Measurements from ENCODE around the gene CFAP410.

CFAP410 gene

DNA sequence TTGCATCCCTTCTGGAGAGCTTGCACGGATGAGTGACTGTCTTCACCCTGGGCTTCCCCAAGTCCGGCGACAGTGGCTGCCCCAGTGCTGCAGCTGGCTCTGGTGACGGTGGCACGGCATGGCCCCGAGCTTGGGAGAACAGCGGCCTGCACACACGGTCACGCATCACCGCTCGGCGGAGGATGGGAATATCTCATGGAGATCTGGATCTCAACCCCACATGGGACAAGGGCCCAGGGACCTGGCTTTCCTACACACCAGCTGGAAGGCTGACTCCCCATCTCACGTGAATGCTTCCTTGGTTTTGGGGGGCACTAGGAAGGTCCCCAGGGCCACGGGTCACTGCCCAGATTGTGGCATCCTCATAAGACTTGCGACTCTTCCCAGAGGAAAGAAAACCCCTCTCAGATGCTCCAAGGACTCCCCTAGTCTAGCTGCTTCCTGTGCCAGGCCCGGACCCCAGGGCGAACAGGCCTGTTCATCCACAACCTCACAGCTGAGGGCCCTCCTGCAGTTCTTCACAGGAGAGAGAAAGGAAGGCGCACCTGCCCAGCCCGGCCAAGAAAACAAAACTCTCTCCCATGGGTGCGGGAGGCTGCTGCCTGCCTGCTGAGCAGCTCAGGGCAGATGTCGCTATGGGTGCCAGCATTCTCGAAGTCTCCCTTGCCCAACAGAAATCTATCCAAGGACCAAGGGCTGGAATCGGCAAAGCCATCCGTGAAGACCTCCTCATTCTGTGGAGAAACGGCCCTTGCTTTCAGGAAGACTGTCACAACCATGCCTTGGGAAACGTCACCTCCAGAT, 9.9 kb downstream of the CFAP410 start:
- DNase-seq: no peak

DNA sequence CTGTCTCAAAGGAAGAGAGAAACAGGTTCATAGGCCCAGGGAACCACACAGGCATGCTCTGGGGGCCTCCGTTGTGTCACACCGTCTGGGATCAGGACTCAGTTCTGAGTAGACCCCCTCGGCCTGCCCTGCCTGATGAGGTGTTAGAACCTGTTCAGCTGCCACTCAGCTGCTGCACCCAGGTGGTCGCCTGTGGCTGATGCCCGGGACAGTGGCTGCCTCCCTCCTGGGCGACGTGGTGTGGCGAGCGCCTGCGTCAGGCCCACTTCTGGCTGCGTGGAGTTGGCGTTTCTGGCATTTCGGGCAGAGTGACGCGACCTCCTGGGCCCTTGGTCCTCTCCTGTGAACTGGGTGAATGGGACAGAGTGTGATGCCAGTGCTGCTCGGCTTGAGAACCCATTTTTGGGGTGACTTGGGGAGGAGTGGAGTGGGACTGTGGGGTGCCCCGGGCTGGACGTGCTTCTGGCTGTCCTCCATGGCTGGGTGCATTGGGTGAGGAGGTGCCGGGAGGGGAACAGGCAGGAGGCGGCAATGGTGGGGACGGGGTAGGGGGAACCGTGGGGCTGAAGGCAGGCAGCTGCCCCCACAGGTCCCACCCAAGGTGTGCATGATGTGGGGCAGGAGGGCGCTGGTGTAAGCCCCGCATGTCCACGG, 10.8 kb downstream of the CFAP410 start:
- DNase-seq: no peak

DNA sequence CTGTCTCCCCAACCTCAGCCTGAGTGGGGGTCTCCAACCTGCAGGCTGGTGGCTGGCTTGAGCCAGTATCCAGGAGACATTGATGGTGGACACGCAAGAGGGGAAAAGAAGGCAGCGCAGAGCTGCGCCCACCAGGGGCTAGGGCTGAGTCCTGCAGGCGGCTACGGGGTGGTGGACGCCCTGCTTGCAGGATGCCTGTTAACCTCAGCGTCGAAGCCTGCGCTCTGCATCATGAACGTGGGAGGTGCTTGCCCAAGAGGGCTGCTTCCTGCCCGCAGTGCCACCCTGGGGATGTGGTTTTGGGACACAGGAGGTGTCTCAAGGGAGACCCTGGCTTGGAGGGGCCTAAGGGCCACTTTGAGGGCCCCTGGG, 11.6 kb downstream of the CFAP410 start:
- DNase-seq: no peak

DNA sequence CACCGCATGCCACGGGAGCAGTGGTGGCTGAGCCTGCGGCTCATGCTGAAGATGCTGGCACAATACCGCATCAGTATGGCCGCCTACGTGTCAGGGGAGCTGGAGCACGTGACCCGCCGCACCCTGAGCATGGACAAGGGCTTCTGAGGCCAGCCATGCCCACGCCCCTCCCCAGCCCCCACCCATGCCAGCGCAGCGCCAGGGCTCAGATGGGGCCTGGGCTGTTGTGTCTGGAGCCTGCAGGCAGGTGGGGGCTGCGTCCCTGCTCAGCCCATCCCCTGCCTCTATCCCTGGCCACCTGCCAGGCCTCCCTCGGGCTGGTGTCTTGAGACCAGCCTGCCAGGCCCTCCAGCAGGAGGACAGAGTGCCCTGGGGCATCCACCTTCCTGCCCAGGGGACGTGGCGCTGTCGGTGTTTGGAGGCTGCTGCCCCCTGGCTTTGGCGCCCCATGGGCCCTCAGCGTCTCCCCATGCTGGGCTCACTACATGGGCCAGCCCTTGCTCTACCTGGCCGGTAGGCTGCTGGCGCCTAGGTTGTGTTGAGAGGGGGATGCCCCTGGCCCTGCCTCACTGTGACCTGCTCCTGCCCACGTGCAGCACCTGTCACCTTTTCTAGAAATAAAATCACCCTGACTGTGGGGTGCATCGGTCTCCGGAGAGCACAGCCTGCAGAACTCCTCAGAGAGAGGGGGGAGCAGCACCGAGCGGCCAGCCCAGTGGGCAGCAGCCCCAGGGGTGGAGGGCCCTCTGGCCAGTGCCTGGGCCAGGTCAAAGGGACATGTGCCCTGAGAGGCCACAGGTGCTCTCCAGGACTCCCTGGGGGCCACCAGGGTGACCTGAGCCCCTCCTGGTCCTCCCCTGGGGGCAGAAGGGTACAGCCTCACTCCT, 12.2 kb downstream of the CFAP410 start:
- no peak for DNase-seq

DNA sequence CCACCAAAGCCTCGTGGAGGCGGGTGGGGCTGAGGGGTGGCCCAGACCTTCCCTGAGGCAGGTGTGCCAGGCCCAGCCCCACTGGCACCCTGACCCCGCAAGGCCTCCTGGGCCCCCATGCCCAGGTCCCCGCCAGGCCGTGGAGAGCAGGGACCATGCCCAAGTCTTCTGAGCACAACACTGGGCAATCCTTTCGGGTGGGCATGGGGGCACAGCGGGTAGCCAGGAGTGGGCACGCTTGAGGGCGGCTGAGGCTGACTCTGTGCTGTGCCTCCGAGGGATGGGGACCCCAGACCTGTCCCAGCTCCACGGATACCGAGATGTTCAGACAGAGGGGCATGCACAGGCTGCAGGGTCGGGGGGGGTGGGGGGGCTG, 12.9 kb downstream of the CFAP410 start:
- DNase-seq: no peak

DNA sequence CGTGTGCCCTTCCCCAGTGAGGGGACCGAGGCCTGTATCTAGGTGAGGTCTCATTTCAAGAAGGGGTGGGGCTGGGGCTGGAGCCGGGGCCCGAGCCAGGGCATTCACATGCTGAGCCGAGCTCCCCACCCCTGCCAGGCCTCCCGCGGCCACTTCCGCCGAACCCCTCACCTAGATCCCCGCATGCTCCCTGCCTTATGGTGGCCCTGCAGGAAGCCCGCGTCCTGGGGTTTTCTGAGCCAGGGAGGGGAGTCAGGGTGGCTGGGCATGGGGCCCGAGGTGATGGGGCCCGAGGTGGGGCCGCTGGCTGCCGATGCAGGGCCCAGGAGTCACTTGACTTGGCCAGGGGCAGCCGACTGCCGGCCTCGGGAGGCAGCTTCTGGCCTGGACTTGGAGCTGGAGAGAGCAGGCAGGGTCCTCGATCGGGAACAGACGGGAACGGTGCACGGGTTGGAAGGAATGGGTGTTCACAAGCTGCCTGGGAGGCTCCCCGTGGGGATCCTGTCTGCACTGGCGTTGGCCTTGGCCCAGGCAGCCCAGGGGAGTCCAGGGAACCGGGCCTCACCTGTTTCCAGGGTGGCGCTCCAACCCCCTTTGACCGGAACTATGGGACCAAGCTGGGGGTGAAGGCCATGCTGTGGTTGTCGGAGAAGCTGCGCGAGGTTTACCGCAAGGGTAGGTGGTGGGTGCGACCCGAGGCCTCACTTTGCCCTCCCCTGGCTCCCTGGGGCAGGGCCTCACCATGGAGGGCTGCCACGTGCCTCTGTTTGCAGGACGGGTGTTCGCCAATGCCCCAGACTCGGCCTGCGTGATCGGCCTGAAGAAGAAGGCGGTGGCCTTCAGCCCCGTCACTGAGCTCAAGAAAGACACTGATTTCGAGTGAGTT, 13.6 kb downstream of the CFAP410 start:
- no peak for DNase-seq

DNA sequence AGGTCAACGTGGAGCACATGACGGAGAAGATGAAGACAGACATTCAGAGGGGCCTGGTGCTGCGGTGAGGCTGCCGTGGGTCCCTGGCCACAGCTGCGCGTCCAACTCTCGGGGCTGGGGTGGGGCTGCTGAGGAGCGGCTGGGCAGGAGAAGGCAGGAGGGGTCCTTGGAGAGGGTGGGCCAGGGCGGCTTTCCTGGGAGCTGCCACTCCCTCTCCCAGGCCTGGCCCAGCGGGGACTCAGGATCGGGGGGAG, 14.4 kb downstream of the CFAP410 start:
- DNase-seq: no peak

DNA sequence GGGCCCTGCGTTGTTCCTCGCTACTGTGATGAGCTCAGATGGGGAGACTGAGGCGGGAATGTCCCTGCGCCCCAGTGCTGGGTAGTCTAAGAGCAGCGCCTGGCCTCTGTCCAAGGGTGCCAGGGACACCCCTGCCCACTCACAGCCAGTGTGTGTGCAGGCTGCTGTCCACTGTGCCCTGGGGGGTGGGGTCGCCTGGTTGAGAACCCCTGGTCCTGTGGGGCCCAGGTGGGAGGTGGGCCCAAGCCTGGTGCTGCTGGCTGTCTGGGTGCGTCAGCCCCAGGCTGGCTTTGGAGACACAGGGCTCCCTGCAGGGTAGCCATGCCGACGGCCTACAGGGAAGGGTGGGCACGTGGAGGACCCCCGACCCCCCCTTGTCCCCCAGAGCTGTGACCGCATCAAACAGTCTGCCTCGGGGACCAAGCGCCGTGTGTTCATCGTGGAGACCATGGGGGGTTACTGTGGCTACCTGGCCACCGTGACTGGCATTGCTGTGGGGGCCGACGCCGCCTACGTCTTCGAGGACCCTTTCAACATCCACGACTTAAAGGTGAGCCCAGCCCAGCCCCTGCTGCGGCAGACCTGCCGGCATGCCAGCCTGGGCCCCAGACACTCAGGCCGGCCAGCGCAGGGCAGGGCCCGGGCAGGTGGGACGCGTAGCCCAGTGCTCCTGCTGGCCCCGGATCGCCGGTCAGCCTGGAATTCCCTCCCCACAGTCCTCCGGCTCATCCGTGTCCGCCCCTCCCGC, 14.9 kb downstream of the CFAP410 start:
- no peak for DNase-seq

DNA sequence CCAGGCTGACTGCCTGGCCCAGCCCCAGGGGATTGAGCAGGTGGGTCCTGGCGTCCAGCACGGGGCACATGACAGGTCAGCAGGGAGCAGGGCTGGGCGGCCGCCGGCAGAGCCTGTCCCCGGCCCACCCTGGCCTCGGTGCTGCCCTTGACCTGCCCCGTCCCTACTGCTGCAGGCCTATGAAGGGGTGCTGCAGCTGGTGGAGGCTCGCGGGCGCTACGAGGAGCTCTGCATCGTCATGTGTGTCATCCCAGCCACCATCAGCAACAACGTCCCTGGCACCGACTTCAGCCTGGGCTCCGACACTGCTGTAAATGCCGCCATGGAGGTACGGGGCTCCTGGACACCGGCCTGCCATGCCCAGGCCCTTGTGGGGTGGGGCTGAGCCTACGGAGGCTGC, 15.6 kb downstream of the CFAP410 start:
- DNase-seq: no peak

DNA sequence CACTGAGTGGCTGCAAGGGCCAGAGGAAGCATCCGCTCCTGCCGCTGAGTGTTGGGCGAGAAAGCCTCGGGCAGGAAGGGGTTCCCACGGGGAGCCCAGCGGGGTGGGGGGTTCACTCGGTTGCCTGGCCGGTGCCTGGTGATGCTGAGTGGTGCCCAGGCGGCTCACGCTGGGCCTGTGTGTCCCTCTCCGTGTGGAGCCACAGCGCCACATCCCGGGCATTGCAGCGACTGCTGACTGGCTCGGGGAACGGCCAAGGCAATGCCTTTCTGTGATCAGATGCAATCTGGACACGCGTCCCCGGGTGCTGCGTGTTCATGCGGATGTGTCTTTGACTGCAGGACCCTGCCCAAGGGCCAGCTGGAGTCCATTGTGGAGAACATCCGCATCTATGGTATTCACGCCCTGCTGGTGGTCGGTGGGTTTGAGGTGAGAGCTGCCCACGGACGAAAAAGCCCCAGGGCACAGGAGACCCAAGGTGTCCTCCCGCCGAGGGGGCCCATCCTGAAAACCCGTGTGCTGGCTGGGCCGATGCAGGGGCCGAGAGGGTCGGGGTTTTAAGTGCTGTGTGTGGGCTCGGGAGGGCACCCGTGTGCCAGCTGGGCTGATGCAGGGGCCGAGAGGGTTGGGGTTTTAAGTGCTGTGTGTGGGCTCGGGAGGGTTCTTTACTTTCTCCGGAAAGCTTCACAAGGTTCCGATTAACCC, 16.4 kb downstream of the CFAP410 start:
- no peak for DNase-seq

DNA sequence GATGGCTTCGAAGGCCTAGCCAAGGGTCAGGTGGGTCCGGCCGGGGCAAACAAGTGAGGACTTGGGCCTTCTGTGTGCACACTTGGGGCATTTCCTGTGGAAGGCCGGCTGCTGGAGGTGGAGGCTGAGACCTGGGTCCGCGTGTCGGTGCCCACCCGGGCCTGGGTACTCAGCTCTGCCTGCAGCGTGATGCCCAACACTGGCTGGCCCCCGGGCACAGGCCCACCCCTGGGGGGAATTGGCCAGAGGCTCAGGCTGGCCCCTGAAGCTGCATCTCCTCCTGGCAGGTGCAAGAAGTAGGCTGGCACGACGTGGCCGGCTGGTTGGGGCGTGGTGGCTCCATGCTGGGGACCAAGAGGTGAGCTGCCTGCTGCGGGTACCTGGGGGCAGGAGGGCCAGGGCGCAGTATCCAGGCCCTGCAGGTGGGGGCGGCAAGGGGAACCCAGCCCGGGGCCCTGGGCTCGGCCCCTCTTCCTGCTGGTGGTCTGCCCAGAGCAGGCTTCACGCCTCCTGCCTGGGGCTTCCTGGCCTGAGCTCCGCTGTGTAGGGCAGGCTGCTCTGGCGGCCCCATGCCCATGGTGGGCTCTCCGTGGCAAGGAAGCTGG, 17.2 kb downstream of the CFAP410 start:
- DNase-seq: no peak

DNA sequence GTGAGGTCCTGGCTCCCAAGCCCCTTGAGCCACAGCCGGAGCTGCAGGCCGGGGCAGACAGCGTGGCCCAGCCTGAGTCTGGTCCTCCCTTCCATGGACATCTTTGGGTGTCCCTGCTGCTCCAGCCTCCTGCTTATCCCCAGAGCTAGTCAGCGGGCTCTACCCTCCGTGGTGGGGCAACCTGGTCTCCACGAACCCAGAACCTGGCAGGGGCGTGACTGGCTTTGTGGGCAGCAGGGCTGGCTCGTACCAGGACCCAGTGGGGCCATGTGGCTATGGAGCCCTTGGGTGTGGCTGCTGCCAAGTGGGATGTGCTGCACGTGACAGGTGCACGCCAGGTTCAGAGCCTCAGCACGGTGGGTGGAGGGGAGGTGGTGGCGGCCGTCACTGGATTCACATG, 18.3 kb downstream of the CFAP410 start:
- DNase-seq: no peak

DNA sequence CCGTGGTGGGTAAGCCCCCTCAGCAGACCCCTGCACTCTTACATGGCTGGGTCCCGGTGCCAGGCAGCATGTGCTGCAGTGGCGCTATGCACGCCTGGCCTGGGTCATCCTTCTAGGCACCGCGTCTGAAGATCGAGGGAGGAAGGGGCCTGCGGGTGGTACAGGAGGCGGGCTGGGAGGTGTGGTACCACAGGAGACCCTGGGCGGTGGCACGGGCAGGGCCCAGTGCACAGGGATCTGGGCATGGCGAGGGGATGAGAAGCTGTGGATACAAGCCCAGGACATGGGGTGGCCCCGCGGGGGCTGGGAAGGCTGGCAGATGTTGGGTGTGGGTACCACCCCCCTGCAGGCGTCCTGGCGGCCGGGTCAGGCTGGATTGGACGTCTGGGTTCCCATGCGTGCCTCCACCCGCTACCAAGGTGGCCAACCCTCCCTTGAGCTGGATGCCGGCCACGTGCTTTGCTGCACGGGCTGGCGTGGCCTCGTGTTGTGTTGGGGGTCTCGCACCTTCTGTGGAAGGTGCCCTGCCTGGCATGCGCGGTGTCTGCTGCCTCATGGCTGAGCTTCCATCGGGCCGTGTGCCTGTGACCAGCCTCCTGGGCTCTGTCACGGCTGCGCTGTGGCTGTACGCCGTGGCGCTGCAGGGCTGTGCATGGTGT, 19.7 kb downstream of the CFAP410 start:
- no peak for DNase-seq

DNA sequence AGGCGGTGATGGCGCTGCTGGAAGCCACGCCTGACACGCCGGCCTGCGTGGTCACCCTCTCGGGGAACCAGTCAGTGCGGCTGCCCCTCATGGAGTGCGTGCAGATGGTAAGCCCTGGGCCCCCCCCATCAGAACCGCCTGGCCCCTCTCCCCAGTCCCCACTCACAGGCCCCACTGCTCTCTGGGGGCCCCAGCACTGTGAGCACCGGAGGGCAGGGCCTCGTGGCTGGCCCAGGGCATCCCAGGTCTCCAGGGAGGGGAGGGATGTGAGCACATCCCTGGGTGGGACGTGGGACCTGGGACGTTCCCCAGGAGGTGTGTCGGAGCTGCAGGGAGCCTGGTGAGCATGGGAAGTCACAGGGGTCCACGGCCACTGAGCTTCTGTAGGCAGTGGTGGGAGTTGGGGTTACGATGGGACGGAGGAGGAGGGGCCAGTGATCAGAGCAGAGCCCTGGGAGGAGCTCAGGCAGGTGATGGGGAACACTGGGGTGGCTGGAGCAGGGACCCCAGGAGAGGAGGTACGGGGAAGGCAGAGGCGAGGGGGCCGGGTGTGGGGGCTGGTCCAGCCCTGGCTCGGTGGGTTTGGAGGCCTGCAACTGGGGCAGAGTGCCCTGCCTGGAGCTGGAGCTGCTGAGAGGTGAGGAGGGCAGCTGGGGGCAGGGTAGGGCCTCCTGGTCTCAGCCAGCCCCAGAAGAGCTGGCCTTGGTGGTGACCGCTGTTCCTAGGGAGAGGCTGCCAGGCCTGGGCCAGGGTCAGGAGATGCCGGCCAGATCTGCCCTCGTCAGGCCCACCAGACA, 20.5 kb downstream of the CFAP410 start:
- DNase-seq: no peak

DNA sequence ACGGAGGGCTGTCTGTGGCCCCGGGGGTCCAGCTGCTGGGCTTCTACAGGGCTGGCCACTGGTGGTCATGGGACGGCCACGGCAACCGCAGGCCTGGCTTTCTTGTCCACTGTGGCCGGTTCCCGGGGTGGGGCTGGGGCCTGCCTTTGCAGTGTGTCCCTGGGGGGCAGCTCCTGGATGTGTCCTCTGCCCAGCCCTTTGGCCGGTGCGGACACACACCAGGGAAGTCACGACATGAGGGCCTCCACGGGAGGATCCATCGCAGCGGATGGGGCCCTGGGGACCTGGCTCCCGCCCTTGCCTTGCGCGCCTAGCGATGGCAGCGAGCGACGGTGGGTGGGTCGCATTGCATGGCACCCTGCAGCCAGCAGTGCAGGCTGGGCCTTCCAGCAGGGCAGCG, 21.3 kb downstream of the CFAP410 start:
- DNase-seq: no peak

DNA sequence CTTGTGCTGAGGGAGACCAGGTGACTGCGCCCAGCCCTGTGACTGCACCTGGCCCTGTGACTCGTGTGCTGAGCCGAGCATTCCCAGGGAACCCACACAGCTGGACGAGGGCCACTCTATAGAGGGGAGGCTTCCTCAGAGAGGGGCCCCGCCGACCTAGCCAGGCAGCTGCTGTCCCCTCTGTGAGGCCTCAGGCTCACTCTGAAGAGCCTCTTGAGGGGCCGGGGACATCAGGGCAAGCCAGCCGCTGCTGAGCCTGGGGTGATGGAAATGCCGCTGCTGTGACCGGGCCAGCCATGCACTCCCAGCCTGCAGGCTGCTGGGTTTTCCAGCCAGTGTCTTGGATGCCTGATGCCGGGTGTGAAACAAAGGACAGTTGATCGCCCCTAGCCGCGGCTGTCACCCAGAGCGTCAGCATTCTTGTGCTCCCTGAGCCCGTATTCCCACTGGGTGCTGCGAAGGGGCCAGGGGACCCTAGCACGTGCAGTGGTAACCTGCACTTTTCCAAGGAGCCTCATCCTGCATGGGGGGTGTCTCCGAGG, 21.9 kb downstream of the CFAP410 start:
- no peak for DNase-seq

DNA sequence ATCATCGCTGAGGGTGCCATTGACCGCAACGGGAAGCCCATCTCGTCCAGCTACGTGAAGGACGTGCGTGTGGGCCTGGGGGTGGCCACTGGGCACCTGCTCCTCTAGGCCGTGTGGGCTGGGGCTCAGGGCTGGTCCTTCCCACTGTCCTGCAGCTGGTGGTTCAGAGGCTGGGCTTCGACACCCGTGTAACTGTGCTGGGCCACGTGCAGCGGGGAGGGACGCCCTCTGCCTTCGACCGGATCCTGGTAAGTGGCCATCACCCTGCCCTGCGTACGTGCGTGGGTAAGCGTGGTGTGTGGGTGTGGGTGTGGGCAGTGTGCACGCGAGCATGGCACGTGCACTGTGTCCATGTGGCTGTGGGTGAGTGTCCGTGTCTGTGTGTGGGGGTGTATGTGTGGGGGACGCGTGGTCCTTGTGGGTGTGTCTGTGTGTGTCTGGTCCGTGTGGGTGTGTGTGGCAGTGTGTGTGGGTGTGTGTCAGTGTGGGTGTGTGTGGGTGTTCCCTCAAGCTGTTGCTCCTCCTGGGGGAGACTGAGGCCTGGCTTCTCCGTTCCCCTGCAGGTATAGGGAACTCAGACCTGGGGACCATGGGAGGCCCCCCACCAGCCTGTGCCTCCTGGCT, 22.8 kb downstream of the CFAP410 start:
- no peak for DNase-seq

DNA sequence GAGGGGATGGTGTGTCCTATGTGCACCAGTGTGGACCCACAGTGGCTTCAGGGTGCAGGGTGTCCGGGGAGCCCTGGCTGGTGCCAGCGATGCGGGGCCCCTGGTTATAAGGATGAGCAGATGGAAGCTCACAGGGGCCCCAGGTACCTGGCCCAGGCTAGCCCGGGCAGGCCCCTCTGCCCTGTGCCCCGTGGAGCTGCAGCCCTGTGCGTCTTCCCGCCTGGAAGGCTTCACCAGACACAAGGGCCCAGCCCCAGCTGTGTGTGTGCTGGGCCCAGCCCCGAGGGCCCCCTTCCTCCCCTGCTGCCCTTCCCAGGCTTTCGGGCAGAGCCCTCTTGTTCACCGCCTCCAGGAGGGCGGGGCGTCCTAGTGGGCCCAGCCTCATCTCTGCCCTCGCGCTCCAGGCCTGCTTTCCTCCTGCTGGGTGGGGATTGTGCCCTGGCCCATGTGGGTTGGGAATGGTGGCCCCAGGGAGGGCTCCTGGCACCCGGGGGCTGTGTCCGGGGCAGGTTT, 23.4 kb downstream of the CFAP410 start:
- no peak for DNase-seq

DNA sequence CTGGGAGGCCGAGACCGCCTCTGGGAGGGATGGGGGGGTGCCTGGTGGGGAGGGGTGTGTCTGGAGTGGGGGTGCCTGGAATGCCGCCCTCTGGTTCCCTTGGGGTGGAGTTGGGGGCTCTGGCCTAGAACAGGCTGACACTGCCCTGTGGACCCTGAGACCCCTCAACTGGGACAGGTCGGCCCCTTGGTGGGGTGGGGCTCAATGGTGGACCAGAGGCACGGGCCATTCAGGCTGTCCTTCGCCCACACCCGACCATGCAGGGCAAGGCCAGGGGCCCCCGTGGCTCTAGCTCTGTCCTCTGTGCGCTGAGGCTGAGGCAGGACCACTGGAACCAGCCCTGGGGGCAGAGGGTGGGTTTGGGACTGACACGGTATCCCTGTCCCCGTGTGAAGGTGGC, 24.6 kb downstream of the CFAP410 start:
- no peak for DNase-seq
